ENCODE results near the gene PPA2.
"Not testable (repeated sequence)": the region's sequence is repeated elsewhere in the genome, so short reads cannot be mapped to it uniquely, and the experiment has no call there.

Gene PPA2

DNA sequence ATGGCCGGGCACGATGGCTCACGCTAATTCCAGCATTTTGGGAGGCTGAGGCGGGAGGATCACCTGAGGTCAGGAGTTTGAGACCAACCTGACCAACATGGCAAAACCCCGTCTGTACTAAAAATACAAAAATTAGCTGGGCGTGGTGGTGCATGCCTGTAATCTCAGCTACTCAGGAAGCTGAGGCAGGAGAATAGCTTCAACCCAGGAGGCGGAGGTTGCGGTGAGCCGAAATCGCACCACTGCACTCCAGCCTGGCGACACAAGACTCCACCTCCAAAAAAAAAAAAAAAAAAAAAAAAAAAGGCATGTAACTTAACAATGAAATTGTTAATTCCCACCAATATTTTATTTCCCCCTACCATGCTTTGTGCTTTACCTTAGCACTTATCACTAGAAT, 15.3 kb downstream of the PPA2 start:
- not testable (repeated sequence) for DNase-seq

GRCh38 chr4:105458001-105458400, 15.9 kb downstream of the PPA2 start:
- DNase-seq: no peak

DNA sequence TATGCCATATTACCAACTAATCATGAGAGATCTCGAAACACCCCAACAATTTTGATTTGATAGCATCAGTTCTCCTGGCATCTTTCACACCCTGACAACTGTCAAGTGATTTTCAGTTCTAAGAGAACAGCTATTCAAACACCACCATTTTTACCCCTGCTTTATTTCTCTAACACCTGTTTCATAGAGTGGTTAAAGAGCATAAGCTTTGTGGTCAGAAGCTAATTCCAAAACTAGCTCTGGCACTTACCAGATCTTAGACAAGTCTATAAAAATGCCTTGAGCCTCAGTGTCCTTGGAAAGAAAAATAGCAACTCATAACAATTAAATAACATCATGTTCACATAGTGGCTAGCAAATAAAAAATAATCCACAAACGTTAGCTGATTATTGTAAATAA, 17.9 kb downstream of the PPA2 start:
- DNase-seq: no peak

- DNase-seq: no peak
These were observed 18.7 kb downstream of the PPA2 start for GRCh38 chr4:105455182-105455581.

- no peak for DNase-seq
These were observed 20.2 kb downstream of the PPA2 start for GRCh38 chr4:105453550-105454205.

DNA sequence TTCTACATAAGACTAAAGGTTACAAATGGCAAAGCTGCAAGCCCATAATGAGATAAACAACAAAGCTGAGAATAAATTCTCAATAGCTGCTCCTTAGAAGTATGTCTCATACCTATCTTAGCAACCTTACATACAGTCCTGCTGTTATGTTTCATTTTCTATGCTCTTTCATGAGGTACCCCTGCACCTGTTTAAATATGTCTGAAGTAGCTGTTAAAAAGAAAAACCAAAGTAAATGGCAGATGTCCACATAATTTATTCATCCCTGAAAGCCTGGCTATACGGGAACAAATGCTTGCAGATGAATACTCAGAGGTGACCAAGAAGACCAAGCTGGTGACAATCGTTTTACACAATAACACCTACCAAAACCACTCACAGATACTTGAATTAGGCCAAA, 22.5 kb downstream of the PPA2 start:
- no peak for DNase-seq

GRCh38 chr4:105440890-105441289, 33.0 kb downstream of the PPA2 start:
- no peak for DNase-seq

GRCh38 chr4:105437637-105438036, 36.2 kb downstream of the PPA2 start:
- no peak for DNase-seq

DNA sequence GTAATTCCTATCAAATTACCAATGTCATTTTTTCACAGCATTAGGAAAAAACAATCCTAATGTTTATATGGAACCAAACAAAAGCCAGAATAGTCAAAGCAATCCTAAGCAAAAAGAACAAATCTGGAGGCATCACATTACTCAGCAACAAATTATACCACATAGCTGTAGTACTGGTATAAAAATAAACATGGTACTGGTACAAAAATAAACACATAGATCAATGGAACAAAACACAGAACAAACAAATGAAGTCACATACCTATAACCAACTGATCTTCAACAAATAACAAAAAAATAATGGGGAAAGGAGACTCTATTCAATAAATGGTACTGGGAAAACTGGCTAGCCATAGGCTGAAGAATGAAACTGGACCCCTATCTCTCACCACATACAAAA, 37.4 kb downstream of the PPA2 start:
- no peak for DNase-seq

DNA sequence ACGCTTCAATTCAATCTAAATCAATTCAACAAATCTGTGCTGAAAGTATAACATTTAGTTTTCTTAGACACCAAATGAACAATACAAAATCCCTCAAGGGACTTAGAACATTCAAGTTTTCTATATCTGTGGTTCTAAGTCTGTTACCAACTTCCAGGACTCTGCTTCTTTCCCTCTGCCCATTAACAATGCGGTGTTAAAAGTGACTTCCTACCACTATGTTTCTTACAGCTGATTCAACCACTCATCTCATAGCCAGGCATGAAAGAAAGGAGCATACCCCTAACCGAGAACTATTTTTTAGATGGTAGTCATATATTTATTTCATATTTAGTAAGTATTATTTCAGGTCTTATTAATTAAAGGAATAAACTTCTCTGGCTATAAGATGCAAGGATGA, 38.9 kb downstream of the PPA2 start:
- DNase-seq: no peak

- DNase-seq: no peak
These were observed 40.4 kb downstream of the PPA2 start for GRCh38 chr4:105433421-105433820.

GRCh38 chr4:105432438-105432837, 41.4 kb downstream of the PPA2 start:
- no peak for DNase-seq

DNA sequence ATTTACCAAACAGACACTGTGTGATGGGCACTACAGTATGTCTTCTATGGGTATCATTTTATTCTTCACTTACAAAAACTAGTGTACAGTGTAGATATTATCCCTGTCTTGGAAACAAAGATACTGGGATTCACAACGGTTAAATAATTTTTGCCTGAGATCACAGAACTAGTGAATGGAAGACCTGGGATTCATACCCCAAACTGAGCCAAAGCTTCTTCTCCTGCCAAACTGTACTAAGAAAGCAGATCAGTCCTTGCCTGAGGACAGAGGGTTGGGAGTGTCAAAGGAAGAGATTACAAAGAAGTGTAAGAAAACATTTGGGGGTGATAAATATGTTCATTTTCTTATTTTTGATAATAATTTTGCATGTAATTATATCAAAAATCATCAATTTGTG, 43.1 kb downstream of the PPA2 start:
- DNase-seq: no peak

DNA sequence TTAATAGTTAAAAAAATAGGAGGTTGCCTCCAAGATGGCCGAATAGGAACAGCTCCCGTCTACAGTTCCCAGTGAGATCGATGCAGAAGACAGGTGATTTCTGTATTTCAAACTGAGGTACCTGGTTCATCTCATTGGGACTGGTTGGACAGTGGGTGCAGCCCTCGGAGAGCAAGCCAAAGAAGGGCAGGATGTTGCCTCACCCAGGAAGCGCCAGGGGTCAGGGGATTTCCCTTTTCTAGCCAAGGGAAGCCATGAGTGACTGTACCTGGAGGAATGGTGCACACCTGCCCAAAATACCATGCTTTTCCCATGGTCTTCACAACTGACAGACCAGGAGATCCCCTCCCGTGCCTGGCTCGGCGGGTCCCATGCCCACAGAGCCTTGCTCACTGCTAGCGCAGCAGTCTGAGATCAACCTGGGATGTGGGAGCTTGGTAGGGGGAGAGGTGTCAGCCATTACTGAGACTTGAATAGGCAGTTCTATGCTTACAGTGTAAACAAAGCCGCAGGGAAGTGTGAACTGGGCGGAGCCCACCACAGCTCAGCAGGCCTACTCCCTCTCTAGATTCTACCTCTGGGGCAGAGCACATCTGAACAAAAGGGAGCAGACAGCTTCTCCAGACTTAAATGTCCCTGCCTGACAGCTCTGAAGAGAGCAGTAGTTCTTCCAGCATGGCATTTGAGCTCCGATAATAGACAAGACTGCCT, 47.5 kb downstream of the PPA2 start:
- DNase-seq: no peak

GRCh38 chr4:105422207-105422920, 51.5 kb downstream of the PPA2 start:
- DNase-seq: no peak

- no peak for DNase-seq
These were observed 56.2 kb downstream of the PPA2 start for GRCh38 chr4:105417624-105418023.

DNA sequence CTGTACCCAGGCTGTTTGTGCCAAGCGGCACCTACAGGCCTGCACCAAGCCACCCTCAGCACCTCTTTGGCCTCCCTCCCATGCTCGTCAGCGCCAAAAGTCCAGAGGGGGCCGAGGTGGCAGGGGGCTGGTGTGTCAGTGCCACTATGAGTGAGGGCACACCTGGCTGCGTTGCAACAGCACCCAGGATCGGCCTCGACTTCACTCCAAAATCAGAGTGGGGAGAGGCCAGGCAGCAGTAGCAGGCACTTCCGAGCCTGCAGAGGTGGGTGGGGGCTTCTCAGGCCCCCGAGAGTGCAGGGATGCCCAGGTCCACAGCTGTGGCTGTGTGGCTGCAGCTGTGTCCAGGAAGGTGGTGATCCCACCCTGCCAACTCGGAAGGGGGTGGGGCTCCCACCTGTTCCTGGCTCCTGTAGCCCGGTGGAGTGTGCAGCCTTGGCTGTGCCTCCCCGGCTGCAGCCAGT, 58.5 kb downstream of the PPA2 start:
- DNase-seq: no peak

GRCh38 chr4:105414316-105414715, 59.5 kb downstream of the PPA2 start:
- no peak for DNase-seq

- DNase-seq: not testable (repeated sequence)
These were observed 64.7 kb downstream of the PPA2 start for GRCh38 chr4:105409135-105409534.

DNA sequence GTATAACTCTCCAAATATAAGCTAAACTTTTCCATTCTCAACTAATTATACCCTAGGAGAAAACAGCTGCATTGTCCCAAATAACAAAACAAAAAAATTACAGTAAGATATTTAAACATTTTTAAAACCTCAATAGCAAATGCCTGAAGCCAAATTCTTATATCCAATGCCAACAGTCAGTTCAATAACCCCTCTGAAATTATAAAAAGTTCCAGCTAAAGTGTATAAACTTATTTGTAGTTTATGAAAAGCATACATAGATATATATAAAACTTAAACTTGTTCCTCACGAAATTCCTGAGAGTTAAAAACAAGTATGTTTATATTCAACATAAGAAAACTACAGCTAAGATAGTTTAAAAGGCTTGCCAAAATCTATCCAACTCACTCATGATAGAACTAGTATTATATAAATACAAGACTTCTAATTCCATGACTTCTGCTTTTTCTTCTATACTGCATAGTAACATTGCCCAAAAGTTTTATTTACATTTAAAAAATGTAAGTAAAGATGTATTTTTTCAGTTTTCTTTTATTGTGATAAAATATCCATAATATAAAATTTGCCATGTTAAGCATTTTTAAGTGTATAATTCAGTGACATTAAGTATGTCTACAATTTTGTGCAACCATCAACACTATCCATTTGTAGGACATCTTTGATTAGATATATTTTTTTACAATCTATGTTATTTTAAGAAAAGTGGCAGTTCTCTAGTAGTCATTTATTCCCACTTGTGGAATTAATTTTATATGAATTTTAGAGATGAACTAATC, 72.8 kb downstream of the PPA2 start:
- DNase-seq: no peak

DNA sequence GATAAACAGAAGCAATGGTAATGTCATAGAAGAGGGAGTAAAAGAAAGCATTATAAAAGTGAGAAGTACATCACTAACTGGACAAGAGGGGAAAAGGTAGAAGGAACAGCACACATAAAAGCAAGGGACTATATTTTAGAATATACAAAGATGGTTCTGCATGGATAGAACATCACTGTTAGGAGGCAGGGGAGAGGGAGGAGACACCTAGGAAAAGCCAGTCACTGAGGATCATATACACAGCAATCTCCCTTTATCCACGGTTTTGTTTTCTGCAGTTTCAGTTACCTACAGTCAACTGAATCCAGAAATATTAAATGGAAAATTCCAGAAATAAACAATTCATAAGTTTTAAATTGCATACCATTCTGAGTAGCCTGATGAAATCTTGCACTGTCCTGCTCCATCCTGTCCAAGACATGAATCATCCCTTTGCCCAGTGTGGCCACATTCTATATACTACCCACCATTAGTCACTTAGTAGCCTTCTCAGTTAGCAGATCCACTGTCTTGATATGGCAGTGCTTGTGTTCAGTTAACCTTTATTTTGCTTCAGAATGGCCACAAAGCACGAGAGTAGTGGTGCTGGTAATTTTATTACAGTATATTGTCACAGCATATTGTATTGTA, 74.2 kb downstream of the PPA2 start:
- no peak for DNase-seq

GRCh38 chr4:105392858-105393257, 81.0 kb downstream of the PPA2 start:
- no peak for DNase-seq

DNA sequence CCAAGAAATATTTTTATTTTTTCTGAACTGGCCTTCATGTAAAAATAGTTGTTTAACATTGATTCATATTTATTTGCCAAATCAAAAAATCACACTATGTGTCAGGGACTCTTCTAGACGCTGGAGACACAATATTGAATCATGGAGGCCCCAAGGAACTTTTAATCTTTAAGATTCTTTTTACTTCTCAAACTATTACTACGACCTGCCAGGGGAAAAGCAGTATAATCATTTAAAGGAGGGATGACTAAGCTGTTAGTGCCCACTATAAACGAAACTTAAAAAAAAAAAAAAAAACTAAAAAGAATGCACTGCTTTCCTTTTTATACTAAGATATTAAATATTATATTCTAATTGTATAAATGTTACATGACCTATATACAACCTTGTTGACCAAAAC, 84.7 kb downstream of the PPA2 start:
- no peak for DNase-seq

Measured in inflammatory macrophage (primary cell).